AML-193 (cell line): ENCODE results near the gene GPRC5B.

Experiments used
- DNase-seq, 2 experiments: peaks; one replicate each; lab custom pipeline; 2025; lab: John Stamatoyannopoulos, UW

GPRC5B gene

DNA sequence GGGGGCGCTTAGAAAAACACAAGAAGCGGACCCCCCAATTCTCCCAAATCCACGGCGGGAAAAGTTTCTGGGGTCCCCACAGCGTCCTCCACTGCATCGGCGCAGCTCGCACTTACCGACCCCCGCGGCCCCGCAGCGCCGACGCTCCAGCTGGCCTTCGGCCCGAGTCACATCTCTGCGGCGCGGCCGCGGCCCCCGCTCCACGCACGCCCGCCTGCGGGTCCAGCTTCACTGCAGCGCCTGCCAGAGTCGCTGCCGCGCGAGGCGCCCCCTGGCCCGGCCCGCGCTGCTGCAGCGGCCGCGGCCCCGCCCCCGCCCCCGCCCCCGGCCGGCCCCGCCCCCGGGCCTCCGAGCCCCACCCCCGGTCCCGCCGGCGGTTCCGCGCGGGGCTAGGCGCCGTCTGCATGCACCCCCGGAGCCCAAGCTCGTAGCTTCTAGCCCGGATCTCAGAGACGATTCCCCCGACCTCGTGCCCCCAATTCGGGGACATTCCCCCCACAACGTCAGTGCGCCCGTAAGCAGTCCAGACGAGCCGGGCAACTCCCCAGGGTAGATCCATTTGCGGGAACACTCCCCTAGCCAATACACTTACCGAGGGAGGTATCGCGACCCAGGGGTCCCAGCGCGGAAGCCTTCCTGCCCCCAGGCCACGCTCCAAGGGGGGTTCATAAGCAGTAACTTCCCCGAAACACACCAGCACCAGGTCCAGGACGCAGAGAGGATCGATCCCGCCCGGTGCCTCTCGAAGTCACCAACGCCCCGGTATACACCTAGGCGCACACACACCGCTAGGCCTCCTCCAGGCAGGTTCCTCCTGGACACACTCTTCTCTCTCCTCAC lies at the start of gene GPRC5B:
Gene GPRC5B (minus strand): TSS at position 238 of the 840 bp plus-strand sequence. CDS start 12,003 bp downstream, outside the sequence.
- DNase-seq: no peak

- DNase-seq: no peak
Measured at GRCh38 chr16:19933740-19934139, 49.1 kb upstream of the GPRC5B start.

DNA sequence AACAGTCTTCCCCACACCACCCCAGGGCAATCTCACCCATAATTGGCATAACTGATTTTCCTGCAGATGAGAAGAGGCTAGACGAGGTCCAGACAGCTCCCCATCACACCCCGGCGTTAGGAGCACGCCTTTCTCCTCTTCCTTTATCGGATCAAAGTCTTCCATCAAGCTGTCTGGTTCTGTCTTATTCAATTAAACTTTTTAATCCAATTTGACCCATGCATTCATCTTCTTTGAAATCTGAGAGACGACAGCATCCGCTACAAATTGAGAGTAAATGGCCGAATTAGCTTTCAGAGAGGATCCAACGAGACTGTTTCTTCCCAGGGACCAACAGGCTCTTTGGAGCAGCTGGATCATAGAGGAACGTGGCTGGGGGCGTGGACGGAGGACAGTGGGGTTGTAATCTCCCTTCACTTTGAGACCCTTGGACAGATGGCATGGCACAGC lies 44.4 kb upstream of the GPRC5B start:
- DNase-seq: no peak

DNA sequence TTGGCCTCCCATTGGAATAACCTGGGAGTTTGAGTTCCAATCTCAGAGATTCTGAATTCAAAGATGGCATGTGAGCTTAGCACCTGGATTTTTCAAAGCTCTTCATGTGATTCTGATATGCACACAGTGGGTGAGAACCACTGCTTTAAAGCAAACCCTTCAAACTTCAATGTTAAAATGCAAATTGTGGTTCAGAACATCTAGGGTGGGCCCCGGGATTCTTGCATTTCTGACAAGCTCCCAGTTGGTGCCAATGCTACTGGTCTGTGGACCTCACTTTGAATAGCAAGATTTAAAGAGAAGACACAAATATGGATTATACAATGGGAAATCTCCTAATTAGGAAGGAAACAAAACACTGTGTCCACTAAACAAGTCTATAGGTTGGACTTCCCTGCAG lies 43.8 kb upstream of the GPRC5B start:
- DNase-seq: no peak

- DNase-seq: no peak
Measured at GRCh38 chr16:19926449-19927390, 42.1 kb upstream of the GPRC5B start.

DNA sequence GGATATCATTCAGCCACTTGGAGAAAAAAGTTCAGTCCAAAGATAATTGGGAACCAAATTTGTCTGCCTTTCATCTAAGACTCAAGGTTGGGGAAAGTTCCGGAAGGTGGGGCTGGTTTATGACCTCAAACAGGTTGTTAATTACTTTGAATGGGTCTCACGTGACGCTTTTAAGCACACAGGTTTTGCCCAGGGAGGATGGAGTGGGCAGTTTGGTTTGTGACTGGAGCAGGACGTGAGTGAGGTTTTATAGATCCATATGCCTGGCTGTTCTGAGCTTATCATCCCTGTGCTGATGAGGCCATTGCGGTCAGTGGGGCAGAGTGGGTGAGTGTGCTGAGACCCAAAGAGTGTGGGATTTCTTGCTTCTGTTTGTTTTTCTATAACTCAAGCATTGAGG lies 38.7 kb upstream of the GPRC5B start:
- DNase-seq: no peak

DNA sequence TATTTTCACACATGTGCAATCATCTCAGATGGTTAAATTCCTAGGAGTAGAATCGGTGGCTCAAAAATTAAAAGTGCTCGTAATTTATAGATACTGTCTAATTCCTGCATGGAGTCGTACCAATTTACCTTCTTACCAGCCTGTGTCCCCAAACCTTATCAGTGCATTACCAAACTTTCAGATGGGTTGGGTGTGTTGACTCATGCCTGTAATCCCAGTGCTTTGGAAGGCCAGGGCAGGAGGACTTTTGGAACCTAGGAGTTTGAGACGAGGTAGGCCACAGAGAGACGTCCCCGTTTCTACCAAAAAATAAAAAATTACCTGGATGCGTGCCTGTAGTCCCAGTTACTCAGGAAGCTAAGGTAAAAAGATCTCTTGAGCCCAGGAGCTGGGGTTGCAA lies 34.5 kb upstream of the GPRC5B start:
- DNase-seq: no peak

DNA sequence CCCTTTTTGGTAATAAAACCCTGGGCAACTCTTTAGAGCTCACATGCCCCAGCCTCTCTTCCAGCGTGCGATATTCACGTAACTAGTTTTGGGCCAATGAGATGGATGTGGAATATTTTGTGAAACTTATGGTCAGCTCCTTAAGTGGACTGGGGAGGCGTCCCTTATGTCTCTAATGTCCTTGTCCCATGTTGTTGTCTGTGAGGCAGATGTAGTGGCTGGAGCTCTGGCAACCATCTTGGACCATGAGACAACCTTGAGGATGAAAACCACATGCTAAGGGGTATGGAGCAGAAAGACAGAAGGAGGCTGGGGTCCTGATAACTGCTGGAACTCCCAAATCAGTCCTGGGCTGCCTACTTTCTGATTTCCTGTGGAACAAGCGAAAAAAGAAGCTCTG lies 31.4 kb upstream of the GPRC5B start:
- no peak for DNase-seq

DNA sequence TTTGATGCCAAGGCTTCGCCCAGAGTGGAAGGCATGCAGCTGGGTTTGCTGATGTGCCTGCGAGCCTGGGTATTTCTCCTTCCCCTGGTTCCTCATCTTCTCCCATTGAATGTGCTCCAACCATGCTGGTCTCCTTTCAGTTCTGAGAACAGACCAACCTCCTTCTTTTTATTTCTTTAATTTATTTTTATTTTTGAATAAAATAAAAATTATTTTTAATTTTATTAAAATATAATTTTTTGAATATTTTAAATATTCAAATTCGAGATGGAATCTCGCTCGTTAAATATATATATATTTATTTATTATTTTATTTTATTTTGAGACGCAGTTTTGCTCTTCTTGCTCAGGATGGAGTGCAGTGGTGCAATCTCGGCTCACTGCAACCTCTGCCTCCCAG lies 30.2 kb upstream of the GPRC5B start:
- DNase-seq: no peak

DNA sequence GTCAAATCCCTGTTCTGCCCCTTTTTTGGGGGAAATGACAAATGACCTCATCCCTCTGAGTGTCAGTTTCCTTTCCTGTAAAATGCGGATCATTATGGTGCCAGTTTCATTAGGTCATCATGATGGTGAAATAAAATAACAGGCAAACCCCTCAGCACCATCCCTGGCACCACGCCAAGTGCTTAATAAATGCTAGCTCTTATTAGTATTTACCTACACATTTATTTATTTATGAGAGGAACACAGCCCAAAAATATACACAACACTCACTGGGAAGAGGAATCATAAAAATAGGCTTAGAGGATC lies 28.6 kb upstream of the GPRC5B start:
- no peak for DNase-seq

DNA sequence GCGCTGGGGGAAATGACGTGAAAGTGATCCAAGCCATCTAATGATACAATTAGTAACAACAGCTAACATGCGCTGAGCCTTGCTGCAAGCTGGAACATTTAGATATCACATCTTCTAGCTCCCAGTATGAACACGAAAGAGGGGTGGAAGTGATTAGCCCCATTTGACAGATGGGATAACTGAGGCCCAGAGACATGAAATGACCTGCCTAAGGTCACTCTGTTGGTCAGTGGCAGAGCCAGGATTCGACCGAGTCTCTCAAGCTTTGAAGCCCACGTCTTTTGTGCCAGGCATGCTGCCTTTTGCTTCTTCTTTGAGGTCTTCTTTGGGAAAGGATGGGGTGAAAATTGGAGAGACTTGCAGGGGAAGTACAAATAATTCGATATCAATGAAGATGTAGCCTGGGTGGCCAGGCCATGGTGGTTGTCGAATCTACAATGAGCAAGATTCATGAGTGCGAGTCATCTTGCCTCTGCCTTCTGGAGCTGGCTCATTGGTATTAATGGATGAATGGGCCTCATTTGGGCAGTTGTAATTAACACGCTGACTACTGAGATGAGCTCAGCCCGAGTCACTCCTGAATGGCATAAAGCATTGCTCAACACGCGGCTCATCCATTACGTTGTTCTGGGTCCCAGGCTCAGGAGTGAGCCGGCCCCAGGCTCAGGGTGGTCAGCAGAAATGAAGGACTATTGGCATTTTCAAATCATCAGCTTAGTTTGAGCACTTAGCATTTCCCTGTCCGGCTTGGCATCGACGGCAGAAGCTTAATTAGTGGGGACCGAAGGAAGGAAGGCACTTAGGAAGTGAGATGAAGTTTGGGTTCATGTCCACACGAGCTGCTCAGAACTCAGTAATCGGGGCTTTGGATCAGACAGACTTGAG lies 28.0 kb upstream of the GPRC5B start:
- DNase-seq: no peak

- DNase-seq: no peak
Measured at GRCh38 chr16:19911747-19912454, 27.3 kb upstream of the GPRC5B start.

DNA sequence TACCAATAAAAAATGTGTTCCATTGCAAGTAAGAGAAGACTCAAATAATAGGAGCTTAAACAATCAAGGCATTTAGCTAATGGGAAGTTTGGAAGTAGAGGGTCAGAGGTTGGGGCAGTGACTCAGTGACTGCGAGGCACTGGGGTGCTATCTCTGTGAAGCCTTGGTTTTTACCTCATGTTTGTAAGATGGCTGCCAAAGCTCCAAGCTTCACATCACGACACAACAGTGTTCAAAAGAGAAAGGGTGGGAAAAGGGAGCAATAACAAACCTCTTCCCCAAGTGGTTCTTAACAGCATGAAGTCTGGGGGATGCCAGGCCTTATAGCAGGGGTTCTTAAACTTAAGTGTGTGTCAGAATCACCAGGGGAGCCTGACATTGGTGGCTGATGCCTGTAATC lies 26.6 kb upstream of the GPRC5B start:
- no peak for DNase-seq

DNA sequence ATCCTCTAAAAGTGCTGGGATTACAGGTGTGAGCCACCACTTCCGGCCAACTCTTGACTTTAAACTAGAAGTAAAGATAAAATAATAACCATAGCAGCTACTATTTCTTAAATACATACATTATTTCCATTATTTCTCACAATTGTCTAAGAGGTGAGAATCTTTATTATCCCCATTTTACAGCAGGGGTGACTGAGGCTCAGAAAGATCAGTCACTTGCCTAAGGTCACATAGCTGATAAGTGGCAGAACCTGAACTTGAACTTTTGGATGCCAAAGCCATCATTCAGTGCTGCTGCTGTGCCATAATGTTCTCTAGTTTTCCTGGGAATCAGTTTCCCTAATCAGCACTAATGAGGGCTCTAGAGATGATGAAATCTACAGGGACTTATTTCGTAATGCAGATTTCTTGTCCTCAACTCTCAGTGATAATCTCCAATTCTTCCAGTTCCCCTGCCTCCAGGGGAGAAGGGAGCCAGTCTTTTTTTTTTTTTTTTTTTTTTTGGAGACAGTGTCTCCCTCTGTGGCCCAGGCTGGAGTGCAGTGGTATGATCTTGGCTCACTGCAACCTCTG lies 25.2 kb upstream of the GPRC5B start:
- no peak for DNase-seq

DNA sequence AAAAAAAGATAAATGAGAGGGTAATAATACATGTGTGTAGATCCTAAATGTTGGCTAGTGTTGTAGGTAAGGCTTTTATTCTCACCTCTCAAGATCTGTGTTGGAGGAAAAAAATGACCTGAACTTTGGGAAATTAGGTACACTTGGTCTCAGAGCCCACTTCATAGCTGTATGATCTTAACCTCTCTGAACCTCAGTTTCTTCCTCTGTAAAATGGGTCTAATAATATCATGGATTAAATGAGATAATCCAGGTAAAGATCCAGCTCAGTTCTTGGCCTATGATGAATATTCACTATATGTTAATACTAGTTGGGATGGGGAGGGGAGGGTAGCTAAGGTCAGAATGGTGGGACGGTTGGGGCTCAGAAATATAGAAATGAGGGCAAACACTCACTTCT lies 24.3 kb upstream of the GPRC5B start:
- DNase-seq: no peak

DNA sequence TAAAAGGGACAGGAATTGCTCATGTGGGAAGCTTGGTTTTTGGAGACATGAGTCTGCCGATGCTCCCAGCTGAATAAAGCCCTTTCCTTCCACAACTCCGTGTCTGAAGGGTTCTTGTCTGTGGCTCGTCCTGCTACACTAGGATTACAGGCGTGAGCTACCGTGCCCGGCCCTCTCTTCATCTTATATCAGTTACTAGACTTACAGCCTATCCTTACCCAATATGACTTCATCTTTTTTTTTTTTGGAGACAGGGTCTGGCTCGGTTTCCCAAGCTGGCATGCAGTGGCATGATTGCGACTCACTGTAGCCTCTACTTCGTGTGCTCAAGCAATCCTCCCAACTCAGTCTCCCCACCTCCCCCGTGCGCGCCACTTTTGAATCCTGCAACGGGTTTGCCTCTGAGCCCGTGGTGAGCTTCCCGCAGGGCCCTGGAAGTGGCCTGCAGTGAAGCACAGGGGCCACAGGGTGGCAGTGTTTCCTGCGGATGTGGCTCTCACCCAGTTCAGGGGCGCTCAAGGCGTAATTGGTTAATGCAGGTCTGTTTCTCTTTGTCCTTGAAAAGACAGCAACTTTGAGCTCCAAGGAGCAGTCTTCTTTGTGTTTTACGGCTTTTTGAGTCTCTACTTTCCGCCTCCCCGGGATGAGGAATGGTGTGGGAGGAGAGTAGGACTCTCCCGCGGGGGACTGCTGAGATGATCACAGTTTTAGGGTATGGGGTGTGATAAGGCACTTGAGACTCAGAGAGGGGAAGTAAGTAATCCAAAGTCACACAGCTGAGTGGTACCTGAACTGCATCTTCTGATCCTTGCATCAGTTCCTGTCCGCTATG lies 22.7 kb upstream of the GPRC5B start:
- peak; percentile 42 to 55 for DNase-seq

DNA sequence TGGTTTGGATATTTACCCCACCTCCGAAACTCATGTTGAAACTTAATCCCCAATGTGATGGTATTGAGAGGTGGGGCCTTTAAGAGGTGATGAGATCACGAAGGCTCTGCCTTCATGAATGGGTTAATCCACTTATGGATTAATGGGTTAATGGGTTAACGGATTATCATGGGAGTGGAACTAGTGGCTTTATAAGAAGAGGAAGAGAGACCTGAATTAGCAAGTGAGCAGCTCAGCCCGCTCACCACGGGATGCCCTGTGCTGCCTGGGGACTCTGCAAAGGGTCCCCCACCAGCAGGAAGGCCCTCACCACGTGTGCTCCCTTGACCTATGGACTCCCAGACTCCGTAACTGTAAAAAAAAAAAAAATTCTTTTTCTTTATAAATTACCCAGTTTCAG lies 16.5 kb upstream of the GPRC5B start:
- DNase-seq: no peak

DNA sequence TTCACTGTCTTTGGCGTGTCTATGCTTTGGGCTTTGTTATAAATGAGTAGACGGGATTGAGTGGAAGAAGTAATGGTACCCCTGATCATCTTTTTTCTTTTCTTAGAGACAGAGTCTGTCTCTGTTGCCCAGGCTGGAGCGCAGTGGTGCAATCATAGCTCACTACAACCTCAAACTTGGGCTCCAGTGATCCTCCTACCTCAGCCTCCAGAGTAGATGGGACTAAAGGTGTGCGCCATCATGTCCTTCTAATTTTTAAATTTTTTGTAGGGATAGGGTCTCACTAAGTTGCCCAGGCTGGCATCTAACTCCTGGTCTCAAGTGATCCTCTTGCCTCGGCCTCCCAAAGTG lies 14.9 kb upstream of the GPRC5B start:
- no peak for DNase-seq

- DNase-seq: peak; percentile 19 to 48
Measured at GRCh38 chr16:19898924-19899604, 14.4 kb upstream of the GPRC5B start.

DNA sequence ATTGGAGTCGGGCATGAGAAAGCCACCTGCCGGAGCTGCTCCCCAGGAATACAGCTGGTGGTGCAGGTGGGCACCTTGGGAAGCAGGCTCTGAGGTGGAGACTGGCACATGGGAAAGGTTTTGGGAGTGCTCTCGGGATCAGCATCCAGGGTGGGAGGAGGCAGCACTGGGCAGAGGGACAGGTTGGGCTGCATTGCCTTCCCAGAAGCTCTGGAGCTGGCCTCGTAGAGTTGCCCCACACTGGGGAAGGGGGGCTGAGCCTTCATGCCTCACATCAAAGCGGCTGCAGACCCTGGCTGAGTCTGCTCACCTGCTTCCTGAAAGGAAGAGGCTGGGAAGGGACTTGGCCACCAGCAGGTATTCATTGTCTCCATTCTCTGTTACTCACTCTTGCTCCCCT lies 13.5 kb upstream of the GPRC5B start:
- DNase-seq: no peak
